Measurements from ENCODE around the gene PCBD1. TPM values are rescaled to one million over a fixed set of nuclear protein-coding genes. Genes with fewer than 3 reads are reported as not detected.
A peak's percentile ranks its signal among the peaks of the same experiment; 100 is the strongest.
"Not testable (repeated sequence)": the region's sequence is repeated elsewhere in the genome, so short reads cannot be mapped to it uniquely, and the experiment has no call there.

Gene PCBD1
- polyA plus RNA-seq (ENCODE audit: insufficient read length), result 75.7 TPM

- DNase-seq, result peak; percentile 77
These were observed at the start of gene PCBD1 for GRCh38 chr10:70887804-70888800. Gene PCBD1, minus strand, starts transcription at chr10:70888565. Its CDS starts 32 bp downstream, at chr10:70888533.

- no peak for DNase-seq
These were observed 49.3 kb upstream of the PCBD1 start for GRCh38 chr10:70937661-70938060.

GRCh38 chr10:70936111-70936510, 47.7 kb upstream of the PCBD1 start:
- DNase-seq, result no peak

- DNase-seq, result no peak
These were observed 47.3 kb upstream of the PCBD1 start for GRCh38 chr10:70935631-70936030.

- DNase-seq, result no peak
These were observed 46.8 kb upstream of the PCBD1 start for GRCh38 chr10:70935125-70935625.

GRCh38 chr10:70934701-70935100, 46.3 kb upstream of the PCBD1 start:
- no peak for DNase-seq

- DNase-seq, result no peak
These were observed 44.2 kb upstream of the PCBD1 start for GRCh38 chr10:70932392-70933196.

GRCh38 chr10:70931168-70931815, 42.9 kb upstream of the PCBD1 start:
- DNase-seq, result no peak

GRCh38 chr10:70930263-70931000, 42.1 kb upstream of the PCBD1 start:
- DNase-seq, result no peak

- DNase-seq, result no peak
These were observed 39.8 kb upstream of the PCBD1 start for GRCh38 chr10:70928140-70928539.

- DNase-seq, result no peak
These were observed 39.0 kb upstream of the PCBD1 start for GRCh38 chr10:70927189-70927943.

GRCh38 chr10:70926226-70927000, 38.0 kb upstream of the PCBD1 start:
- DNase-seq, result no peak

- DNase-seq, result peak; percentile 34
These were observed 37.2 kb upstream of the PCBD1 start for GRCh38 chr10:70925377-70926225.

GRCh38 chr10:70923696-70924095, 35.3 kb upstream of the PCBD1 start:
- DNase-seq, result no peak

GRCh38 chr10:70921285-70921684, 32.9 kb upstream of the PCBD1 start:
- no peak for DNase-seq

GRCh38 chr10:70920519-70920918, 32.2 kb upstream of the PCBD1 start:
- DNase-seq, result no peak

- DNase-seq, result not testable (repeated sequence)
These were observed 31.5 kb upstream of the PCBD1 start for GRCh38 chr10:70919906-70920305.

GRCh38 chr10:70918851-70919530, 30.6 kb upstream of the PCBD1 start:
- no peak for DNase-seq

GRCh38 chr10:70917635-70918034, 29.3 kb upstream of the PCBD1 start:
- DNase-seq, result no peak
